HG03039 (cell line): Measurements from ENCODE around the gene HEBP1.

ENCODE experiments used
- ATAC-seq: cut with Tn5 transposase; IDR thresholded peaks from one replicate; pipeline ENCODE4 v1.9.1; 2021; ENCODE audit warnings: mild to moderate bottlenecking, moderate library complexity; ENCODE audit not compliant: unreplicated experiment

HEBP1 gene

DNA sequence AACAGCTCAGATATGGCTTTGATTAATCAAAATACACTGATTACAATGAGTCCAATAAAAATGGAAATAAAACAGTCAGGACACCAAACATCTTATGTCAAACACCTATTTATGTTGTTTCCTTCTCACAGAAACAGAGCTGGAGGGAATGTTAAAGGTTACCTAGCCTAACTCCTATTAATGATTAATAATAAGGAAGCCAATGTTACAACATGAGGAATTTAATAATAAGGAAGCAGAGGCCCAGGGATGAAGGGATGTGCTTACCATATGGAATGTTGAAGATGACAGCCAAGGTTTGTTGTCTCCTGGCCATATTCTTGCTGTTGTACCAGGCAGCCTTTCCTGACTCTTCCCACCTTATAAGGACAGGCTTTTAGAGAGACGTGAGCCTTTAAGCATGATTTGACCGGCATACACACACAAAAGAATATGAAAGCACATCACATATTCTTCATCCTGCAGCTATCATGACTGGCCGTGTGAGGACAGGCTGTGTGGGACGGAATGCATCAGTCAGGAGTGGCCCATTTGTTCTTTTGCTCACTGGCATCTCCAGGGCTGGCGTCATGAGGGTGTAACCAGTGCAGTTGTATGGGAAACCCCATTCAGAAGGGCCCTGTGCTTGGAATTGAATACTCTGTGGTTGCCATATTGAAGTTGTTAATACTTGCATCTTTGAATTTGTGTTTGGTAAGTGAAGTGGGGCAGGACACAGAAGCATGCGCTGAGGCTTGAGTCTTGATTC lies 45.0 kb downstream of the HEBP1 start:
- no peak for ATAC-seq

DNA sequence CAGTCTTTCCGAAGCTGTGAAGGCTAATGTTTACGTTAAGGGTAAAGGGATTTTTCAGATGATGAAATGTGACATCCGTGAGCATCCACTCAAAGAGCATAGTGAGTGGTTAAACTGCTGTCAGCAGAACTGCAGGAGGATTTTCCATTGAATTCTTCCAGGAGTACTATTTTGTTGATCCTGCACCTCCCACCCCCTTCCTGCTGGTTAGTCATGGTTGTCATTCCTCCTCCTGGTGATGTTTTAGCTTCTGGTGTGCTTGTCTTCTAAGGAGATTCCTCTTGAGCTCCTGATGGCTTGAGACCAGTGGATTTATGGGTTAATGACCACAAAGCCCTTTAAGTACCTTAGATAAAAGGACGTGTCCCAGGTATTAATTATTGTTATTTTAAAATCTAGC lies 45.7 kb downstream of the HEBP1 start:
- ATAC-seq: no peak

DNA sequence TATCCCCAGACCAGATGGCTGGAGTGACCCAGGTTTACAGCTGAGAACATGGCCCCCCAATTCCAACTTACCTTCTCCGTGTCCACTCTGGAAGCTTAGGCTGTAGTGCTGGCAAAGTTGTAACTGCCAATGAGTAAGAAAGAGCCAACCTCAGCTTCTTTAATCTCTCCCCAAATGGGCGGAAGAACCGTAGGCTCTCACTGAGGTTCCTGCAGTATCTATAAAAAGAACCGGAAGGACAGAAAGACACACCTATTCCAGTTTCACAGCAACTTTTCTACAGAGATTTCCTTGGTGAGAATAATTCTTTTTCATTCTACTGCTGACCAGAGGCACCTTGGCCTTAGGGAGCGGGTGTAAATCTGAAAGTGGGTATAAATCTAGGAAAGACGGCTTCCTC lies 48.0 kb downstream of the HEBP1 start, which contains the start of gene GPRC5D:
Gene GPRC5D (minus strand): TSS at position 135 of the 400 bp plus-strand sequence. CDS start 1,786 bp downstream, outside the sequence.
- no peak for ATAC-seq

DNA sequence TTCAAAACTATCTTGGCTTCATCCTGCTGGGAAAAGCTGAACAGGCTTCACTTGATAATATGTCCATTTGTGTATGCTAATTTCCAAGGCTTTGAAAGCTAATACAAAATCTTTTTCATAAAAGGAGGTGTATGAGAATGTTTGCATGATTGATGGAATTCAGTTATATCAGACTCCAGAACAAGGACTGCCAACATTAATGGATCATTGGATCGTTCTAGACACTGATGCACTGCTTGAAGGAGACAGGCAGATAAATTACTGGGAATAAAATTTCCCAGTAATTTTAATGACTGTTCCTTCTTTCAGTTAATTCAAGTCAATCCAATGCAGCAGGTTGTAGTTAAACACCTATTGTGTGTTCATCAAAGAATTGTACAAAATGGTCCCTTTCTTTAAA lies 48.6 kb downstream of the HEBP1 start:
- ATAC-seq: no peak

DNA sequence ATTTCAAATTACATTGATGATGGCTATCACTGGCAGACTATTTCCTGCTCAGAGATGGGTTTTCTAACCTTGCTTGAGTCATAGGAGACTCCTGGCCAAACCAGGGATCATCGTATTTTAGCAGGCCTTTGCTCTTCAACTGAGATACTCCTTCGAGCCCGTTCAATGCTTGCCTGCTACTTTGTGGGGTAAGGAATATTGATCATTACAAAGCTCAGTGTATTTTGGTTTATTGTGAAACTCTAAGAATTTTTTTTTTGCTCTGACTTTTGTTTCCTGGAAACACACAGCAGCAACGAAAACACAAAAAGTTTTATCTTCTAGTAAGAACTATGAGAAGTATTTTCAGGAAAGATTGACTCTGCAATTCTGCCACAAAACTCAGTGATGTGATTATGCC lies 52.2 kb downstream of the HEBP1 start:
- ATAC-seq: no peak

DNA sequence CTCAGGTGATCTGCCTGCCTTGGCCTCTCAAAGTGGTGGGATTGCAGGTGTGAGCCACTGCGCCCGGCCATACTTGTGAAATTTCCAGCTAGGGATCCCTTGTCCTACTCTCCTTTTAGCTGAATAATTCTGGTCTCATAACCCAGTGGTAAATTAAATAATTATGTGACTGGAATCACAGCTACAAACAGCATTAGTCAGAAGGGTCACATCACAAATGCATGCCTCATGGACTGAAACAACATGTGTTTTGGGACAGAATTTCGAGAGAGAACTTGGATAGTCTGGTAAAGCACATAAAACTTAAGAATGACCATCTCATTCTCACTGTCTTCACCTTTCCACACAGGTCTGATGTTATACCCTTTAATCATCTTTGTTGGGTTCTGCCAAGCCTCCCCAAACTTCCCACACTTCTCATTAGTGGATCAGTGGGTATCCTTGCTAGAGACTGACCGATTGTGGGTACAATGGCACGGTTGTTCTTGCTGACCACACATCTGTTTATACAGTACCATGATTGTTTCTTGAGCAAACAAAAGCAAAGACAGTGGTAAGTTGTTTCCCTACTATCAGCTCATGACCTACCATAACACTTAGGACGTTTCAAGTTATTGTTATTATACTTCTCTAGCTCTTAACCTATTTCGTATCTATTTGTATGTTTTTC lies 53.2 kb downstream of the HEBP1 start:
- ATAC-seq: no peak

DNA sequence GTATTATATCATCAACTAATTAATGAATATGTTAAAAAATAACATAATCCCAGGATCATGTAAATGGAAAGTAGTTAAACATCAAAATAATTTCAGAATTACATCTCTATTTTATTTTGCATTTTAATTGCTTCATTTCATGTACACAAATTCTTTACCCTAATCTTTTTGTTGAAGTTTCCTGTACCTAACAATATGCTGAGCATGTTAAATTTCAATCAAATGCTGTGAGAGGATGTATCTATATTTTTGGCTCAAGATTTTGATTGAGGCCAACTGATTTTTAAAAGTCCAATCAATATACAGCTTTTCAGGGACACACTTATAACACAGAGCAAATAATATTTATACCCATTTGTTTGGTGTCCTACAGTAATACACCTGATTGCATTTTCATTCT lies 54.5 kb downstream of the HEBP1 start:
- ATAC-seq: no peak

DNA sequence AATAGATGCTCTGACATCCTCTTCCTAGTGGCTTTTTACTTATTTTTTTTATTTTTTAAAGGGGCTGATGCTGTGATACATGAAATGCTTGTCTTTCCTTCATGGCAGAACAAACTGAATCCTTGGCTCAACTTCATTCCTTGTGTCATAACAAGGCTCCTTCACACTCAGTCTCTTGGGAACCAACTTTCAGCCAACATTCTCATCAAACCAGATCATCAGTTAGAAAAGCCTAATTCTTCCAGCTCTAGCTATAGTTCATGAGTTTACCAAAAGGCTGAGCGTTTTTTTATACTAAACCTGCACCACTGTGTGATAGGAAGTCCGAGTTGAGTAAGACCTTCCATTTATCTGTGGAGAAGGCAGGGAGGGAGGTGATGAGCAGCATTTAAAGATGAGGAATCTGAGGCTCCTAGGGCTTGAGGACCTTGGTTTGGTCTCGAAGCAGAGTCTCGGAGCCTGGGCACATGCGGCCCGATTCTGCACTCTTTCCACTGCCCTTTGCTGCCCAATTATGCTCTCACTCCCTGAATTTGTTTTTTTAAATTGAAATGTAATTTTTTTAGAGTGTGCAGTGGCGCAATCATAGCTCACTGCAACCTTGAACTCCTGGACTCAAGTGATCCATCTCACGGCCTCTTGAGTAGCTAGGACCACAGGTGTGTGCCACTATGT lies 56.3 kb downstream of the HEBP1 start:
- no peak for ATAC-seq

DNA sequence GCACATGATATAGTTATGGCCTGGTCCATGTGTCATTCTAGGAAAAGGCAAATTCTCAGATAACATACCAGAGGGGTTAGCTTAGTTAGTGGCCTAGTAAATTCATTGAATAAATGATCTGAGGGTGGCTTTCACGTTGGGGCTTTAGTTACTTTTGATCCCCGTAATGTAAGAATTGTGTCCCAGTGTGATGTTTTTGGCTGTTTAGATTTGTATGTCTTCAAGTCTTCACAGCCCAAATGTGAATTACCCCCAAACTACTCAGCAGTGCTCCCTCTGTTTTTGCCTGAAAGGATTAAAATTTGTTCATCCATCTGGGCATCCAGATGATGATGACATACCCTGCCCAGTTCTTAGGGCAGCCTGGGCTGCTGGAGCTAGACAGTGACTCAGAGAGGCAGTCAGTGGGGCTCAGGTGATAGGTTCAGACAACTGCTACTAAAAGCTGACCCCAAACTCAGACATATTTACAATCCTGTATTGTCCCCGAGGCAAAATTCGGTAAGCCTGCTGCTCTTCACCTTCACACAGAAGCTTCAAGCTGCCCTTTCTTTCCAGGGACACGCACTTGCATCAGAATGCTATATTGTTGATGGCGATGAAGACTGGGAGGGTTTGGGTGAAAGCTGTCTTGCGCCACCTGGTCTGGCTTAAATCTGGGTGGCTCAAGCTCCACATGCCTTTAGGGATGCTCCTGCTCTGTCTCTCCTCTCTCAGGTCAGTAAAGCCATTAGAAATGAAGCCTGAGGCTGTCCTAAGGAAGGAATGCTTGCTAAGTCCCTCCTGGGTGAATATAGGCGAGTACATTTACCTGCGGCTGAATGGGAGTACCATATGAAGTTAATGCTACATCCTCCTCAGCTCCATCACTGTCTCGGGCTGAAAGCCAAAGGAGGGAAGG lies 58.4 kb downstream of the HEBP1 start:
- no peak for ATAC-seq

DNA sequence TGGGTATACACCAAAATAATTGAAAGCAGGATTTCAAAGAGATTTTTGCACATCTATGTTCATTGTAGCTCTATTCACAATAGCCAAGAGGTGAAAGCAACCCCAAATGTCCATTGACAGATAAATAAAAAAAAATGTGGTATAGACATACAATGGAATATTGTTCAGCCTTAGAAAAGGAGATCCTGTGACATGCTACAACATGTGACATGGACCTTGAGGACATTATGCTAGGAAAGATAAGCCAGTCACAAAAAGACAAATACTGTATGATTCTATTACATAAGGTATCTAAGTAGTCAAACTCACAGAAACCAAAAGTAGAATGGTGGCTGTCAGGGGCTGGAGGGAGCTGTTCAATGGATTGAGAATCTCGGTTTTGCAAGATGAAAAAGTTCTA lies 60.2 kb downstream of the HEBP1 start:
- no peak for ATAC-seq

DNA sequence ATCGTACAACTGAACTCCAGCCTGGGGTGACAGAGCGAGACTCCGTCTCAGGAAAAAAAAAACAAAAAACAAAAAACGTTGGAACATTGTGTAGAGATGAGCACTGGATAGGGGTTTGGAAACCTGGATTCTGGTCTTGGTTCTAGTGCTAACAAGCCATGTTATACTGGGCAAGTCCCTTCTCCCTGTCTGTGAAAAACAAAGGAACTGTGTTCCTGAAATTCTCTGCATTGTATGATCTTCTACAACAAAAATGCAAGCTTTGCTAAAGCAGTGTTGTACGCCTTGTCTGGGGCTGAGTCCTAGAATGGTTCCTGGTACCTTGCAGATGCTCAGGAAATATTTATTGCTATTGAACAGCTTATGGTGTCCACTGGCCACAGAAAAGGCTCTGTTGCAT lies 61.5 kb downstream of the HEBP1 start:
- ATAC-seq: no peak

DNA sequence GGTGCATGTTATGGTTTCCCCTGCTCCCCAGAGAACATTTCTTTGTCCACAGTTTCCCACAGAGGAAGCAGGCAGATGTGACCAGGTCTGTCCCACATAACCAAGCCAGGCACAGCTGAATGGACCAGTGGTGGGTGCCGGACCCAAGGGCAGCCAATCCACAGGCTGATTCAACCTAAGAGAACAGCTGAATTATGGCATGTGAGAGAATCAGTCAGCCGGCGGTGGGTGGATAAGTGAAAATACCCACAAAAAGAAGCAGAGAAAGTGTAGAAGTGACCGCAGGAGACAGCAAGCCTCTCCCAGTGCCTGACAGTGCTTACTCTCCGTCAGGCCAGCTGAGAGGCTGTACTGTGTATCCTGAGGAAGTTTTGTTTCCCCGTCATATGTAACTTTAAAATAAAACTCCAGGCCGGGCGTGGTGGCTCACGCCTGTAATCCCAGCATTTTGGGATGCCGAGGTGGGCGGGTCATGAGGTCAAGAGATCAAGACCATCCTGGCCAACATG lies 63.0 kb downstream of the HEBP1 start:
- ATAC-seq: no peak

DNA sequence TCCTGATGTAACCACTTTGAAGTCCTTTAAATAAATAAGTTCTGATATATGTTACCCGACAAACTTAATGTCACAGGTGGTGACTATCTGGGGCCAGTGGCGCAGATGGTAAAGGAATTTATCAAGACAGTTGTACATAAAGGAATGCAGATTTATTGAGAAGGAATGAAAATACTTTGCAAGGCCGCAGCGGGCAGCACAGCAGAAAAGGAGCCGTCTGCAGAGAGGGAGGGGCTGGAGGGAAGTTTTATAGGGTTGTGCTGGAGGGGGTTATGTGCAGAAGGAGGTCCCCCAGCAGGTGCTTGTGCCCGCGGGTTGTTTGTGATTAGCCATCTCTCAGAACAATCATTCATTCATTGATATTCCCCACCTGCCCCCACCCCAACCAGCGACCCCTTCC lies 65.5 kb downstream of the HEBP1 start:
- ATAC-seq: no peak

DNA sequence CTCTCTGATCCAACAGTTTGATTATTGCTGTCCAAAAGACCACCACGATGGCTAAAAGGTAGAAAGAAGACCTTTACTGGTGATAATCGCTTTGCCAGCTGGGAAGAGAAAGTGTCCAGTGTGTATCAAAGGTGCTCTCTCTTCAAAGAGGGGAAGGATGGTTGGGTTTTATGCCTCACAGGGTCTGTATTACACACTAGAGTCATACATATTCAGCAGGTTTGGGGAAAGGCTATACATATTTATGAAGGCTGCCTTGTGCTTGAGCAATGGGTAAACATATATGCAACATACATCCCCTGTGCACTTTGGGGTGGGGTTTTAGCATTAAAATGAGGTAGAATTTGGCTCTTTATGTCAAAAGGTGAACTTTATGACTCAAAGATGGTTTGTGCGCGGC lies 66.3 kb downstream of the HEBP1 start:
- ATAC-seq: no peak

DNA sequence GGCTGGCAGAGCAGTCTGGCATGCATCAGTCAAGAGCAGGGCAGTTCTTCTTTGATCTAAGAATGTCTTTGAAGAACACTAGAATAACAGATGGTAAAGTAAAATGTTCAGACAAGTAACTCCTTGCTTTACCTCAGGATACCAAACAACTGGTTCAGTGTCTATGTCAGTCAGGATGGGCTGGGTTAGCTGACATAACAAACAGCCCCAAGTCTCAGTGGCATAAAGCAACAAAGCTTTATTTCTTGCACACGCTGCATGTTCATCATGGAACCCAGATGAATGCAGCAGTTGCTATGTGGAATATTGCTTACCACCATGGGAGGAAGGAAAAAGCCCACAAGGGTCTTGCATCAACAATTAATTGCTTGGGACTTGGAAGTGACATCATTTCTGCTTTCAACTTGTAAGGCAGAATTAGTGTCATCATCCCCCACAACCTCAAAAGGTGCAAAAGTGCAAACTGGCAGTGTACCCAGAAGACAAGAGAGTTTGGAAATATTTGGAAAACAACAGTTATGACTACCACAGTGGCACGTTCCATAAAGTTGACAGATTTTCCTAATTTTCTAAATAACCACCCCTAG lies 69.3 kb downstream of the HEBP1 start:
- ATAC-seq: no peak

DNA sequence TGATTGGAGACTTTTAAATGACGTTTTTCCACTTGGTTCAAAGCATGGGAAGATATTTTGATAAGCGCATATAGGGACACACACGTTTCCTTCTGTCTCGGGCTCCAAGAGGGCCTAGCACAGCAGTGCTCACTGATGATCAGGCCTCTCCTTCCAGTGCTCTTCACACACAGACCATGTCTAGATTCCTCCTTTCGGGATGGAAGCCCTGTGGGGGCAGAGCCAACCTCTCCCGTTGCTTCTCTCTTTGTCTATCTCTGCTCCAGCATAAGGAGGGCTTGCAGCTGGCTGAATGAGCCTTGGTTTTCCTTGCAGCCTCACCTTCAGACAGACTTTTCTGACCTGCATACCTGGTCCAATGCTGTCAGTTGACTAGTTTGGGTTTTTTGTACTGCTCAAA lies 70.4 kb downstream of the HEBP1 start:
- ATAC-seq: no peak

DNA sequence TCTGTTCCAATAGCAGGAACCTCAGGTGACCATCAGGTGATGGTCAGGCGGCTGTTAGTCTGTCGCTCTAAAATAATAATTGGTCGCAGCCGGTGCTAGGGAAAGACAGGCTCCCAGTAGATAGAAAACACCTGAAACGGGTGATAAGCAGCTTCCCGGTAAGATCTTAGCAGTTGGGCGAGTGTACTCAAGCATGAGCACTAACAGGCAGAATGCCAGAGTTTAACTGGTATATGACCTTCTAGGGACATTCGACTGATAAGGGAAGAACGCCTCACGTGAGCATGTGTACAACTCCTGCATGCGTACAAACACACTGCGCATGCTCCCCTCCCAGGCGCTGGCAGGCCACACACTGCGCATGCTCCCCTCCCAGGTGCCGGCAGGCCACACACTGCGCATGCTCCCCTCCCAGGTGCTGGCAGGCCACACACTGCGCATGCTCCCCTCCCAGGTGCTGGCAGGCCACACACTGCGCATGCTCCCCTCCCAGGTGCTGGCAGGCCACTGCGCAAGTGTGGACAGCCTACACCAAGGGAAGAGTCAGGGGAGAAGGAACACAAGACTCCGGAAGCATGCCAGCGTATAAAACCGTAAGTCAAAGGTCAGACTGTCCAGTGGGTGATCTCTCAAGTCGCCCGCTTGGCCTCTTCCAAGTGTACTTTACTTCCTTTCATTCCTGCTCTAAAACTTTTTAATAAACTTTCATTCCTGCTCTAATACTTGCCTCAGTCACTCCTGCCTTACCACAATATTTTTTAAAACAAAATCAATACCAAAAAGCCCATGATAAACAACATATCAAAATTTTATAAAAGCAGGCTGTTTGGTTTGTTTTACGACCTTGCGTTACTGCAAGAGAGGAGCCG lies 72.6 kb downstream of the HEBP1 start:
- no peak for ATAC-seq

DNA sequence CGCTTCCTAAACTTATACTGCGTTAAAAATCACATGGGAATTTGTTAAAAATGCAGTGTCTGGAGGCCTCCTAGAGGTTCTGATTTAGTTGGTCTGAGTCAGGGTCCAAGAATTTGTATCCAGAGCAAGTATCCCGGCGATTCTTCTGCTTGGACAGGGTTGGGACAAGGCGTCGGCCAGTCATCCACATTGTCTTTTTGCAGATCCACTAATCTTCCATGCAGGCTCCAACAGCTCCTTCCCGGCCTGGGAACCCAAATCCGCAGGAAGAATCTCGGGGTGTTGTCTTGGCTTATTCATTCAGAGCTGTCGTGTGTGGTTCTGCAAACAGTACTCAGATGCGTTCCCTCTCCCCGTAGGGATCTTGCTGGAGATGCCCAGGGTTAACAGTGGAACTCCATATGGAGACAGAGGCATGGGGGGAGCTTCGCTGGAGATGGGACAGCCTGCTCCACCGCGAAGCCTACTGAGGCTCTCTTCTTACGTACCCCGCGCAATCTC lies 73.4 kb downstream of the HEBP1 start:
- no peak for ATAC-seq

DNA sequence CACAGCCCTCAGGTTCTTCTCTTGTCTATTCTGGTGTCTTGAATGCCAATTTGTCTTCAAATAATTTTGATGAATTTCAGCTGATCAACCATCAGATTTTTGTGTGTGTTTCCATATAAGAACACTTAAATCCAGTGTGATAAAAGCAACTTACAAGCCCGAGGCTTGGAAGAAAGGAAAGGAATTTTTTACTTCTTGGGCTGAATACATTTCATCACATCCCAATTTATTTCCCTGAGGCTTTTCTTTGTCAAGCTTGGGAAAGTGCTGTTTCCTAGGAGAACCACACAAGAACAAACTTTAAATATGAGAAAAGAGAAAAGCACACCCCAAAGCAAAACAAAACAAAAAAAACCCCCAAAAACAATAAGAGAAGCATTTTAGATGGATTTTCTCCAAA lies 74.7 kb downstream of the HEBP1 start:
- no peak for ATAC-seq
